NCI-H2029 (cell line): ENCODE data around the gene TTL.

Experiments
- DNase-seq: peaks from one replicate; lab custom pipeline; 2025; lab: John Stamatoyannopoulos, UW

Gene TTL

GRCh38 chr2:112583497-112584133 lies 101.7 kb downstream of the TTL start:
- no peak for DNase-seq

GRCh38 chr2:112584134-112584890 lies 102.4 kb downstream of the TTL start, which contains the start of gene CHCHD5:
Gene CHCHD5 (plus strand): TSS chr2:112584609. CDS start chr2:112584648, 39 bp downstream.
- DNase-seq, result peak; percentile 92

GRCh38 chr2:112584891-112585250 lies 102.9 kb downstream of the TTL start:
- DNase-seq, result no peak

GRCh38 chr2:112585400-112585799 lies 103.4 kb downstream of the TTL start:
- no peak for DNase-seq

GRCh38 chr2:112585873-112586464 lies 104.0 kb downstream of the TTL start:
- no peak for DNase-seq

- peak; percentile 33 for DNase-seq
Observed at GRCh38 chr2:112588611-112589045, 106.7 kb downstream of the TTL start.
